CD4-positive, alpha-beta T cell treated with Interleukin-12 subunit alpha and Interleukin-12 subunit beta, for 1 hour (primary cell): ENCODE data around the gene CHRDL2.

Experiments
- DNase-seq: peaks from one replicate; pipeline ENCODE4 v3.0.0-alpha.2; 2020

Gene CHRDL2

DNA sequence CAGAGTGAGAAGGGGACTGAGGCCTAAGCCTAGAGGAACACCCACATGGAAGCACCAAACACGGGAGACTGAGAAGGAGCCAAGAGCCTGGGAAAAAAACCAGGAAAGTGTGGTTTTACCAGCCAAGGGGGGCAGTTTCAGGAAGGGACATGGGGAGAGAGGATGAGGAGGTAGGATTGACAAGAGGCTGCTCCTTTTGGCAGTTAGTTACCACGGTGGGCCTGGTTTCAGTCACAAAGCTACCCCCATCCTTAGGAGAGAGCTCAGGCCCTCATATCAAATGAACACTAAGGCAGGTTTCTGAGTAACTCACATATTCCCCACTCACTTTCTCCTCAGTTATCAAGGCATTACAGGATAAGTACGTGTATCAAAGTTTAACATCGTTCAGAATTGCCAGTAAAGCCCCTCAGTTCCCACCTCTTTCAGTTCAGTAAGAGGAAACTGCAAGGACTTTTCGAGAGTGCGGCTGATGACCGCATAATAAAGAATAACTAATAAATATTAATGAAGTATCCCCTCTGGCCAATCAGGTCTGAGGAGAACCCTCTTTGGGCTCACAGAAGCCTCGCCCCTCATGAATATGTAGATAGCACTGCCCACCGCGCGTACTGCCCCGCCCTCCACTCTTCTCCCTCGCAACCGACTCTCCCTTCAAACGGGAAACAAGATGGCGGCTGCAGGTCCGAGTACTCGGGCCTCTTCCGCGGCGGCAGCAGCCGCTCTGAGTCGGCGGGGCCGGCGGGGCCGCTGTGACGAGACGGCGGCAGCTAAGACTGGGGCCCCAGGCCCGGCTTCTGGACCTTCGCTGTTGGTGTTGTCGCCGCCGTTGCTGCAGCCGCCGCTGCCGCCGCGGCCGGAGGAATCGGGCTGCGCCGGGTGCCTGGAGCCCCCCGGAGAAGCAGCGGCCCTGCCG is 17.2 kb upstream of the CHRDL2 start, which contains the start of gene RNF169:
Gene RNF169, plus strand, starts transcription at position 639 of the 916 bp plus-strand sequence. Its CDS starts 32 bp downstream, at position 671.
- DNase-seq, result peak; percentile 92

DNA sequence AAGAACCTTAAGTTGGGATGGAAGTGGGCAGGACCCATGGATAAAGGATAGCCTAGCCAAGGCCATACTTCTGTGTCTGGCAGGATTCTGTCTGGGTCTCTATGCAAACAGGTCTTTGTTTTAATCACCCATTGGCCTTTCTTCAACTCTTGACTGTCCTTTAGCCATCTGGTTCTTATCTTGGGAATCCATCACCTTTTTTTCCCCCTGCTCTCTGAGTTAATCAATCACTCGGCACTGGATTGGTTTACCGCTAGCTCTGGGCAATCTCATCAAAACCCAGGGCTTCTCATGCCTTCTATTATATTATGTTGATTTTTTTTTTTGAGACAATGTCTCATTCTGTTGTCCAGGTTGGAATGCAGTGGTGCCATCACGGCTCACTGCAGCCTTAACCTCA is 15.6 kb upstream of the CHRDL2 start:
- no peak for DNase-seq

DNA sequence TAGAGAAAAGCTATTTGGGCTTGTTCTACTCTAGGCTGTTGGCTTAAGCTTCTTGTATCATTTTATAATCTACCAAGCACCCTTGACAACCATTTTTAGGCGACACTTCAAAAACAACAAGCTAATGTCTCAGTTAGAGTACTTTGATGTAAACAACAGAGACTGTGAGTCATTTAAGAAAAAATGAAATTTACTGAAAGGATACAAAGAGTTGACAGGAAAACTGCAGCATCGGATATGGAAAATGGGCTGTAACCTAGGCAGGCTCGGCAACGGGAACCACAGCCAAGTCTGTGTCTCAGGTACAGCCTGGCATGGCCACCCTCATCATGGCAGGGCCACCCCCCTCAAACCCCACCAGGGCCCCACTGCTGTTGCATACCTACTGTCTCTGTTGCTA is 13.1 kb upstream of the CHRDL2 start:
- DNase-seq, result no peak

- DNase-seq, result no peak
Observed at GRCh38 chr11:74743640-74744039, 12.4 kb upstream of the CHRDL2 start.

GRCh38 chr11:74742070-74742469 is 10.8 kb upstream of the CHRDL2 start:
- no peak for DNase-seq

DNA sequence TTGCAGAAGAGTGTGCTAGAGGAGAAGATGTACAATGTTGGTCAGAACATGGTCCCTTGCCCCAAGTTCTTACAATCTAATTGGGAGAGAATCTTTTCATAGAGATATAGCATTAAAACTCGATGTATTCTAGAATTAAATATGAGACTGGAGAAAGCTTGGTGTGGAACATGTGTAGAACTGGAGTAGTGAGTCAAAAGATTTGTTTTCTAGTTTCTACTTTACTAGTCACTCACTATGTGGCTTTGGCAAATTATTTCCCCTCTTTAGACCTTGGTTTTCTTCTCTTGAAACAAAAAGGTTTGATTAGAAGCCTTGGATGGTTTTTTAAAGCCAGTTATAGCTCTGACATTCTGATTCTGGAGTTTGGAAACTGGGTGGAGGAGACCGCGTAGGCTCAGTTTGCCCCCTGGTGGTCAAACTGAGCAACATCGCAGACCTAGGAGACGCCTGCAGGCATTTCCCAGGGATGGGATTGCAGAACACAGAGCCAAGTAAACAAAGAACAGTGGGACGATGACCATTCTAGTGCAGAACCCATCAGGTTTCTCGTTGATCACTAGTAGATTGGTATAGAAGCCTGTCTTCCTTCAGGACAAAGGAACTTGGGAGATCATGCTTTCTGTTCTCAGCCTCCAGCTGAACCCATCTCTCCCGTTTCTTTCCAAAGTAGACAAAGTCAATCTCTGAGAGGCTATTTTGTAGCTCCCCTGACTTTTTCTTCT is 8.5 kb upstream of the CHRDL2 start:
- peak; percentile 62 for DNase-seq

- no peak for DNase-seq
Observed at GRCh38 chr11:74736031-74736430, 4.8 kb upstream of the CHRDL2 start.

DNA sequence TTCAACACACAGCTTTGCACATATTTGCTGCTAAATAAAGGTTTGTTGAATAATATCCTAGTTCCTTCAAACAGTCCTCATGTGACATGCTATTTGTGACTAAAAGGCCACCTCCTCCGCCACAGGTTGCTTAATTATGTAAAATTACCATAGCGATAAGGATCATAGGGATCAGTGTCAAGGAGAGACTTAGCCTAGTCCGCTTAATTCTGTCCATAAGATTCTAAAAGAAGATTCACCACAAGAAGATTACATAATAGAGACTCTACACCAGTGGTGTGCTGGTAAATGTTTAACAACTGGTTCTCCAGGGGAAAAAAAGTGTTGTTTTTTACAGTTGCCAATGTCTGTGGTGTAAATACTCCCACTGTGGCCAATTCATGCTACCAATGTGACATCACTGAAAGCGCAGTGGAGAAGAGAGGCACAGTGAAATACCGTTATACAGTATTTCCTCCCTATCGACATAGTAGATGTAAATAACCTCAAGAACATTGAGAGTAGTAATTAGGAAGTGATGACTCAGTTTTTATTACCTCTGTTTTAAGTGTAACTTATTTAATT is 4.2 kb upstream of the CHRDL2 start:
- no peak for DNase-seq

GRCh38 chr11:74734559-74734925 is 3.3 kb upstream of the CHRDL2 start:
- no peak for DNase-seq

- DNase-seq, result no peak
Observed at GRCh38 chr11:74730571-74731260, 510 bp downstream of the CHRDL2 start.

GRCh38 chr11:74729397-74729796 is 1.8 kb downstream of the CHRDL2 start:
- no peak for DNase-seq

DNA sequence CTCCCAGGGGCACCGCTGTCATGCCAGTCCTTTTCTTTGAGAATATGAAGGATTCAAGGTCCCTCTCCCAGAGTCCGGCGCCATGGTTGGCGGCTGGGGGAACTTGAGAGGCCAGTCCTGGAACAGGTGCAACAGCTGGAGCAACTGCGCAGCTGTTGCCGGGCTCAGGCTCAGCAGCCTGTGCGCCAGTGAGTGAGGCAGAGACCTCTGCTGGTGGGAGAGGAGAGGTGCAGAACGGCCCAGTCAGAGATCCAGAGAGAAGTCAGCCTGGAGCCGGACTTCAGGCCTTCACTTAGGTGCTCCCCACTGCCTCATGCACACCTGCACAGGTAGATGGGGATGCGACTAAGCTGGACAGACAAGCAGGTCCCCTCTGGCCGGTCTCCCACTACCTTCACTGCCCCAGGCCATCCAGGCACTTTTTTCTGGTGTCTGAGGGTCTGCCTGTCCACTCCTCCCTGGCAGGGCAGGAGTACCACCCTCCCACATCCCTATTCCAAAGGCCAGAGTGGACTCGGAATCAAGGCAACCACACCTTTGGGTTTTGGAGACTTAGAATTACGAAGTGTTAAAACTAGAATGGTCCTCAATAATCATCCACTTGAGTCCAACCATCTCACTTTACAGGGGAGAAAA is 4.6 kb downstream of the CHRDL2 start:
- DNase-seq, result peak; percentile 57

DNA sequence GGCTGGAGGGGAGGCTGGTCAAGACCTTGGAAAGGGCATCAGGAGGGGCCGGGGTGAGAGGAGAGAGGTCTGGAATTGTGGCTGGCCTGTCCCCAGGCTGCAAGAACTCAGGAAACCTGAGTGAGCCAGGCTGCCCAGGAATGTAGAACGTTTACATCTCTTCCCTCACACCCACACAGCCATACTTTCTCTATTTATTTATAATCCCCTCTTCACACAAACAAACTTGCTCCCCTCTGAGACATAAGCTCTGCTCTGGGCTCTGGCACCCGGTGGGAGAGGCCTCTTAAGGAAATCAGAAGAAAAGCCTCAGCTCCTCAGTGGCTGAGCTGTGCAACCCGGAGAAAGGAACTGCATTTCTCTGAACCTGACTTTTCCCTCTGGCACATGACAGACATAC is 5.5 kb downstream of the CHRDL2 start:
- no peak for DNase-seq

DNA sequence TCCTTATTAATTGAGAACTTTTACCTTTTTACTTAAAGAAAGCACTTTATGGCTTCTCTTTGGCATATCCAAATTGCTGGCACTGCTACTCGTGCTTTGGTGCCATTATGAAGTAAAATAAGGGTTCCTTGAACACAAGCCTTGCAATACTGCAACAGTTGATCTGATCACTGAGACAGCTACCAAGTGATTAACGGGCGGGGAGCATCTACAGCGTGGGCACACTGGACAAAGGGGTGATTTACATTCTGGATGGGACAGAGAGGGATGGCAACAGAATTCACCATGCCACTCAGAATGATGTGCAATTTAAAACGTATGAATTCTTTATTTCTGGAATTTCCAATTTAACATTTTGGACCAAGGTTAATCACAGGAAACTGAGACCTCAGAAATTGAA is 7.7 kb downstream of the CHRDL2 start:
- DNase-seq, result no peak

DNA sequence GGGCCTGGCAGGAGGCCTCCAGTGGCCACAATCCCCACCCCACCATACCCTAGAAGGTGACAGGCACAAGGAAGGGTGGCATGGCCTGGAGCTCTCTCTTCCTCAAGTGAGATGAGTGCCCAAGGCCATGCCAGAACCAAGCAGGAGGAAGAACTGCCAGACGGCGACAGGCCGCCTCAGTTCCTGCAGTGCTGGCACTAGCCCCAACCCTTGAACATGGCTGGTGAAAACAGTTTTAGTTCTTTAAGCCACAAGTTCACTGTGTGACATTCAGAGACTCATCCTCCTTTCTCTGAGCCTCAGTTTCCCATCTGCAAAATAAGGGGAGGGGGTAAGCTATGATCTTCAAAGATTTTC is 9.8 kb downstream of the CHRDL2 start:
- no peak for DNase-seq

DNA sequence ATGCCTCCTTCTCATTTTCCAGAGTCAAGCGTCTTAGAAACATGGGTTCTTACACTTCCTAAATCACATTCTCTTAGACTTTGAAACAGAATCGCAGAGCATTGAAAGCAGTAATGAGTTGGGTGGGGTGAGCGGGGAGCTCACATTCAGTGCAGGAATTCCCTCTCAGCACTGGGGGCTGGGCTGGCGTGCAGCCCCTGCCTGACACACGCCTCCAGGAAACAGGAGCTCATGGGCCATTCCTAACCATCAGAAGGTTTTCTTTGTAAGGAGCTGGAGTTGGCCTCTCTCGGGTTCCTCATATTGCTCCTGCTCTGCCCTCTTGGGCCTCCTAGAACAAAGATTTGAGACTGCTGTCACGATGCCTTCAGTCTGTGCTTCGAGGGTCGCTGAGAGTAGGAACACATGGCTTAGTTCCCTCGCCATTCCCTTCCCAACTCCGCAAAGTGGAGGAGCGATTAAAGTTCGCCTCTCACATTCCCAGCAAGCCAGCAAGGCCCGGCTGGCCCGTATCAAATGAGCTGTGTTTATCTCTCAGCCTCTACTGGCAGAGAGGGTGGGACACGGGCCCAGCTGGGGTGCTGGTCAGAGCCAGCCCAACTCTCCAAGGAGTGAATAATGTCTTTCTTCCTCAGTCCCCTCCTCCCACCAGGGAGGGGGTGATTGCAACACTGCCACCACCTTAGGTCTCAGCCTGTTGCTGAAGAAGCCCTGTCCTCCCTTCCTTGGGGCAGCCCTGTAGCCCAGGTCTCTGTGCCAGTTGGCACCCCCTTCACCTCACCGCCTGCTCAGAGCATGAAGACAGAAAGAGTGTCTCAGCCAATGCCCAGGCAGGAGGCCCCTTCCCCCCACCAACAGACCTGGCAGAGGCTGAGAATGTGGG is 10.4 kb downstream of the CHRDL2 start:
- DNase-seq, result no peak

- DNase-seq, result no peak
Observed at GRCh38 chr11:74719011-74719410, 12.2 kb downstream of the CHRDL2 start.

DNA sequence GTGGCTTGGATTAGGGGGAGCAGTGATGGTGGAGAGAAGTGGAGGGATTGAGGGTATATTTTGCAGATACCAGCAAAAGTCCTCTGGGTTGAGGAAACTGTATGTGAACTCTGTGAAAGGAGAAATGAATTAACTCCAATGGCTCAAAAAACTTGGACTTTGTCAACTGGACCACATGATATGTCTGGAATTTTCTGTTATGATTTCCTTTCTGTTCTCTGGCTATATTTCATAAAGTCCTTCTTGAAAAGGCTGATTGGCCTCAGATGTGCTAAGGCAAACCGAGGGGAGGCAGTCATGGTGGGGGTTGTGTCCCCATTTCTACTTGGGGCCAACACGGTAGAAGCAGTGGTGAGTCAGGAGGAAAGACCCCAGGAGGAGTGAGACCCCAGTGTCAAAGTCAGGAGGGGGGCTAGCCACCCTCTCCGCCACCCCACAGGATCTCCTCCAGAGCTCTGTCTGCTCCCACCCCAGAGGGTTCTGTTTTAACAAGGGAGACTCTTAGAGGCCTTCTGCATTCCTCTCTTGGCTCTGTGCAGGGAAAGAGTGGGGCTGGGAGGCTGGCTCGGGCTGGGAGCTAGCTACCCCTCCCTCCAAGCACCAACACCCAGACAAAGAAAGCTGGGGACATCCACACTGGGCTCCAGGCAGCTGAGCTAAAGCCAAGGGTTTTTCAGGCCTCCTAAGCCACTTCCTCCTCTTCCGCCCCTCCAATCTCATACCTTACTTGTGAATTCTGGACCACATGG is 13.8 kb downstream of the CHRDL2 start:
- no peak for DNase-seq

- no peak for DNase-seq
Observed at GRCh38 chr11:74714904-74715303, 16.3 kb downstream of the CHRDL2 start.

GRCh38 chr11:74713686-74714085 is 17.5 kb downstream of the CHRDL2 start:
- DNase-seq, result no peak
